Sigmoid colon (tissue), 7 donors: Measurements from ENCODE around the gene MOBP. TPM values are rescaled to one million over a fixed set of nuclear protein-coding genes. Genes with fewer than 3 reads are reported as not detected.

Experiments
- DNase-seq: peaks from one replicate; pipeline ENCODE4 v3.0.0-alpha.2; 2019
- H3K27ac ChIP-seq, 4 donors: fragments of 200-600 bp; sonication (generic); one replicate each; pipeline ENCODE4 v1.5.1; 2016 to 2019; ENCODE audit warnings: mild to moderate bottlenecking in 1 of 4
- H3K27me3 ChIP-seq, 3 donors: fragments of 200-600 bp; sonication (generic); one replicate each; pipeline ENCODE4 v1.5.1; 2019; ENCODE audit warnings: mild to moderate bottlenecking in 1 of 3
- H3K36me3 ChIP-seq, 4 donors: fragments of 200-600 bp; sonication (generic); one replicate each; pipeline ENCODE4 v1.5.1; 2016 to 2019
- H3K4me1 ChIP-seq, 4 donors: fragments of 200-600 bp; sonication (generic); one replicate each; pipeline ENCODE4 v1.5.1; 2017 to 2019
- H3K4me3 ChIP-seq, 4 donors: fragments of 200-600 bp; sonication (generic); one replicate each; pipeline ENCODE4 v1.5.1; 2017 to 2019; ENCODE audit warnings: mild to moderate bottlenecking in 2 of 4, moderate library complexity in 1 of 4
- H3K9me3 ChIP-seq, 4 donors: fragments of 200-600 bp in 3 of 4; sonication (generic) in 3 of 4; one replicate each; pipeline versions ENCODE4 v1.5.1 to v1.6.1; 2013 to 2019
- EP300 ChIP-seq, 4 donors: sonication (generic); formaldehyde crosslinking; IDR thresholded peaks; one replicate each; pipeline ENCODE4 v1.6.1; 2017; ENCODE audit warnings: antibody characterized with exemption in 4 of 4
- POLR2A ChIP-seq, 2 donors: fragments of 450-650 bp; IDR thresholded peaks; one replicate each; pipeline ENCODE4 v1.6.1; 2016; ENCODE audit warnings: antibody characterized with exemption in 2 of 2, mild to moderate bottlenecking in 2 of 2, moderate library complexity in 2 of 2
- POLR2AphosphoS5 ChIP-seq, 4 donors: sonication (generic); formaldehyde crosslinking; IDR thresholded peaks; one replicate each; pipeline ENCODE4 v1.6.1; 2017; ENCODE audit warnings: antibody characterized with exemption in 4 of 4
- WGBS, 2 donors: extraction: QIAGEN DNeasy Blood & Tissue Kit; methylation state at CpG; one replicate each; pipeline ENCODE4 v1.1.7; 2013; 5-methylcytosine and 5-hydroxymethylcytosine counted together
- intact Hi-C: fragments of 100-400 bp; cut with DNase I; formaldehyde crosslinking; loops from one replicate; pipeline ENCODE4 v1.15.1; 2023
- polyA plus RNA-seq, 3 donors: library from polyadenylated mRNA; stranded (reverse); fragments of 200-250 nt; gene quantifications; one replicate each; pipeline ENCODE4 v1.2.3, GENCODE V29; 2013
- total RNA-seq, 4 donors: library from RNA; depleted of rRNA; stranded (reverse); fragments of >200 nt; gene quantifications; one replicate each; pipeline ENCODE4 v1.1.0, GENCODE V29; 2016
- TF ChIP-seq, protein P1 (sequence below), 4 experiments: fragments of 450-650 bp in 3 of 4; fragments of 200-600 bp in 1 of 4; IDR thresholded peaks; one replicate each; pipeline ENCODE4 v1.5.1; 2016 to 2019; ENCODE audit warnings: antibody characterized with exemption in 4 of 4, mild to moderate bottlenecking in 3 of 4, moderate library complexity in 2 of 4
- donor health status: healthy with polysubstance abuse.
- donor health status: Bipolar disorder and iron deficiency.
- donor health status: healthy.

The MOBP gene
- total and polyA plus RNA-seq, 7 donors: 0.60 TPM; not detected in 6

DNA sequence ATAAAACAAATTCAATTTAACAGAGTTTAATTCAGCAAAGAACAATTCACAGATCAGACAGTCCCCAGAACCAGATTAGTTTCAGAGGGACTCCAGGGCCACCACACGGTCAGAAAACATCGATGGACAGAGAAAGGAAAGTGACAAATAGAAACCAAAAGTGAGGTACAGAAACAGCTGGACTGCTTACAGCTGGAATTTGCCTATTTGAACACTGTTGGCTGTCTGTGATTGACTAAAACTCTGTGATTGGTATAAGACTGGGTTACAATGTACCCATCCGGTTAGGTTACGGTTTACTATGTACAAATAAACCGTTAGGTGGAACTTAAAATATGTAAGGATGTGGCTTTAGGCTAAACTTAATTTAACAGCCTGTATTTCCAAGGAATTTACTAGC is 30.3 kb downstream of the MOBP start:
- intact Hi-C loops: loop anchor here (2.0 kb wide), 1 partner anchor 49 kb away; no protein-coding TSS in a partner anchor
- DNase-seq: no peak
- Histone ChIP-seq H3K36me3 (no peaks in the 10 kb centered on the region), H3K27me3 (peaks cover 11 to 35% (median 18%) of the 10 kb centered on the region in 3 donors), H3K4me3 (no peak overlapping the region), H3K27ac (no peak overlapping the region), H3K9me3 (no peaks in the 10 kb centered on the region), H3K4me1 (peaks cover 0 to 5% (median 0%) of the 10 kb centered on the region in 4 donors)
- TF ChIP-seq, protein P1, sequence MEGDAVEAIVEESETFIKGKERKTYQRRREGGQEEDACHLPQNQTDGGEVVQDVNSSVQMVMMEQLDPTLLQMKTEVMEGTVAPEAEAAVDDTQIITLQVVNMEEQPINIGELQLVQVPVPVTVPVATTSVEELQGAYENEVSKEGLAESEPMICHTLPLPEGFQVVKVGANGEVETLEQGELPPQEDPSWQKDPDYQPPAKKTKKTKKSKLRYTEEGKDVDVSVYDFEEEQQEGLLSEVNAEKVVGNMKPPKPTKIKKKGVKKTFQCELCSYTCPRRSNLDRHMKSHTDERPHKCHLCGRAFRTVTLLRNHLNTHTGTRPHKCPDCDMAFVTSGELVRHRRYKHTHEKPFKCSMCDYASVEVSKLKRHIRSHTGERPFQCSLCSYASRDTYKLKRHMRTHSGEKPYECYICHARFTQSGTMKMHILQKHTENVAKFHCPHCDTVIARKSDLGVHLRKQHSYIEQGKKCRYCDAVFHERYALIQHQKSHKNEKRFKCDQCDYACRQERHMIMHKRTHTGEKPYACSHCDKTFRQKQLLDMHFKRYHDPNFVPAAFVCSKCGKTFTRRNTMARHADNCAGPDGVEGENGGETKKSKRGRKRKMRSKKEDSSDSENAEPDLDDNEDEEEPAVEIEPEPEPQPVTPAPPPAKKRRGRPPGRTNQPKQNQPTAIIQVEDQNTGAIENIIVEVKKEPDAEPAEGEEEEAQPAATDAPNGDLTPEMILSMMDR (IDR thresholded peaks at IDR 0.05): no peak
- TF ChIP-seq POLR2AphosphoS5 (IDR thresholded peaks at IDR 0.05) (no peak), EP300 (IDR thresholded peaks at IDR 0.05) (no peak), POLR2A (IDR thresholded peaks at IDR 0.05) (no peak)
- WGBS, 2 donors: 19 to 62% methylated on average over 5 of the region's 5 CpGs

DNA sequence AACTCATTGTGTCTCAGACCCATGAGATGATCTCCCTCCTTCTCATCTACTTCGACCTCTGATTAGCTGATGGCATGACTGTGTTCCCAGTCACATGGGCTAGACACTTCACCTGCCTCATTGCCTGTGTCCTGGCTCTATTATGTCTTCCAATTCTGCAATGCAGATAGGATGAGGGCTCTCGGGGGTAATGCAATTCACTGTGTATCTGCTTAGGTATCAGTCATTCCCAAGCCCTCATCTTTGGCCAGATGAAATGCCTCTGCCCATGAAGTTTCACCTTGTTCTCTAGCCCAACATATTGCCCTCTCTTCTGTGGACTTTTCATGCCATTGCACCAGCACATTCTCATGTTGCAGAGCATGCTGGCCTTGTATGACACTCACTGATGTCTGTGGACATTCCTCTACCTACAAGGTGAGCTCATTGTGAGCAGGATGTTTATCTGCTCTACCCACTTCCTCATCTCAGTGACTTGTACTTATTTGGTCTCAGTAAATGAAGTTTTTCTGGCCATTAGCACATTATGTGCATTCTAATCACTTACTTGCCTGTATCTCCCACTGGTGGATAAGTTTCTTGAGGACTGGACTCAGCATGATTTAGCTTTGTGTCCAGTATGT is 32.3 kb downstream of the MOBP start:
- H3K9me3 ChIP-seq: no peaks in the 10 kb centered on the region
- intact Hi-C loops: loop anchor here (2.0 kb wide), 1 partner anchor 51 kb away; no protein-coding TSS in a partner anchor
- 55 to 72% methylated on average over 2 of the region's 2 CpGs for WGBS, 2 donors
- H3K27me3 ChIP-seq: peaks cover 12 to 41% (median 22%) of the 10 kb centered on the region in 3 donors
- no peak overlapping the region for H3K27ac ChIP-seq
- H3K4me1 ChIP-seq: peaks cover 0 to 5% (median 0%) of the 10 kb centered on the region in 4 donors
- no peaks in the 10 kb centered on the region for H3K36me3 ChIP-seq
- TF ChIP-seq POLR2A (IDR thresholded peaks at IDR 0.05): no peak
- TF ChIP-seq, protein P1 (IDR thresholded peaks at IDR 0.05): no peak
- no peak for TF ChIP-seq EP300 (IDR thresholded peaks at IDR 0.05)
- no peak for TF ChIP-seq POLR2AphosphoS5 (IDR thresholded peaks at IDR 0.05)
- DNase-seq: no peak
- H3K4me3 ChIP-seq: no peak overlapping the region

DNA sequence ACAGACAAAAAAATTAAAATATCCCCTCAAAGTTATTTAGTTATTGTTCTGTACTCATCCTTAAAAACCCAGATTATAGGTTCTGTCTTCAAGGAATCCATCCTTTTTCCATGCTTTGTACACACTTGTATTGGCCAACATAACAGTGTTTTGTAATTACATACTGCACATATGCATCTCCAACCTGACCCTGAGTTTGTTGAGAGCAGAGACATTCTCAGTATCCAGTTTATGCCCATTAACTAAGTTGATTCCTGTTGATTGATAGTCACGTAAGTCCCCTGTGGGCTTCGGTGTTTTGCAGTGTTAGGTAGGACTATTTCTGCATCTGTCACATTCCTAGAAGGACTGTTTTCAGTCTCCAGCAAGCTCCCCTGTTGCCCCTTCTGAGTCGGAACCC is 33.6 kb downstream of the MOBP start:
- Histone ChIP-seq H3K27me3 (peaks cover 12 to 41% (median 22%) of the 10 kb centered on the region in 3 donors), H3K4me1 (peaks cover 0 to 5% (median 0%) of the 10 kb centered on the region in 4 donors), H3K36me3 (no peaks in the 10 kb centered on the region), H3K4me3 (no peak overlapping the region), H3K9me3 (no peaks in the 10 kb centered on the region), H3K27ac (no peak overlapping the region)
- TF ChIP-seq, protein P1 (IDR thresholded peaks at IDR 0.05): no peak
- TF ChIP-seq POLR2A (IDR thresholded peaks at IDR 0.05) (no peak), POLR2AphosphoS5 (IDR thresholded peaks at IDR 0.05) (no peak), EP300 (IDR thresholded peaks at IDR 0.05) (no peak)
- 65 to 82% methylated on average over 3 of the region's 3 CpGs for WGBS, 2 donors
- intact Hi-C loops: no loop called here
- no peak for DNase-seq

DNA sequence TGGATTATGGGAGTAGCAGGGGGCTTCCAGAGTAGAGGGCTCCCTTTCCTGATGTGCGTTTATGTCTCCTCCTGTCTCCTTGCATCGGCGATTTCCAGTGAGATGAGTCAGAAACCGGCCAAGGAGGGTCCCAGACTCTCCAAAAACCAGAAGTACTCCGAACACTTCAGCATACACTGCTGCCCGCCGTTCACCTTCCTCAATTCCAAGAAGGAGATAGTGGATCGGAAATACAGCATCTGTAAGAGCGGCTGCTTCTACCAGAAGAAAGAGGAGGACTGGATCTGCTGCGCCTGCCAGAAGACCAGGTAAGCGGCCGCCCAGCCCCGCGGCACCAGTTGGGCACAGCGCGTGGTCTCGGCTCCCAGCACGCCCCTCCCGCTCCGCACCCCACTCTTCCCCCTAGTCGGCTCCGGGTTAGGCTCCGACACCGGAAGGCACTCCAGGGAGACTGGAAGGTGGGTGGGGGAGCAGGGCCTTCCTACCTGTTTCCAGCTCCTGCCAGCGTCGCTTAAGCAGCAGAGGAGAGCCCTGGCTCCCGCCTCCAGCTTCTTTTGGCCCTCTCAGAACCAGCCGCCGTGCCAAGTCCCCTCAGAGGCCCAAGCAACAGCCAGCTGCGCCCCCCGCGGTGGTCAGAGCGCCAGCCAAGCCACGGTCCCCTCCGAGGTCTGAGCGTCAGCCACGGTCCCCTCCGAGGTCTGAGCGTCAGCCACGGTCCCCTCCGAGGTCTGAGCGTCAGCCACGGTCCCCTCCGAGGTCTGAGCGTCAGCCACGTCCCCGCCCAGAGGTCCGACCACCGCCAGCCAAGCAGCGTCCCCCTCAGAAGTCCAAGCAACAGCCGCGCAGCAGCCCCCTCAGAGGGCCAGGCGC is 34.7 kb downstream of the MOBP start:
- no peak for TF ChIP-seq POLR2AphosphoS5 (IDR thresholded peaks at IDR 0.05)
- TF ChIP-seq POLR2A (IDR thresholded peaks at IDR 0.05): no peak
- TF ChIP-seq EP300 (IDR thresholded peaks at IDR 0.05): no peak
- TF ChIP-seq, protein P1 (IDR thresholded peaks at IDR 0.05): no peak
- H3K9me3 ChIP-seq: no peaks in the 10 kb centered on the region
- no peaks in the 10 kb centered on the region for H3K36me3 ChIP-seq
- peaks cover 12 to 41% (median 22%) of the 10 kb centered on the region in 3 donors for H3K27me3 ChIP-seq
- H3K4me3 ChIP-seq: no peak overlapping the region
- no peak for DNase-seq
- H3K4me1 ChIP-seq: peaks cover 0 to 5% (median 0%) of the 10 kb centered on the region in 4 donors
- 39 to 46% methylated on average over 53 of the region's 53 CpGs for WGBS, 2 donors
- intact Hi-C loops: no loop called here
- no peak overlapping the region for H3K27ac ChIP-seq
